NCI-H1930 (cell line): ENCODE results near the gene ARHGAP23.
"Not testable (repeated sequence)": the region's sequence is repeated elsewhere in the genome, so short reads cannot be mapped to it uniquely, and the experiment has no call there.

Experiments
- DNase-seq, 2 experiments: peaks; one replicate each; lab custom pipeline; 2025; lab: John Stamatoyannopoulos, UW

The ARHGAP23 gene

DNA sequence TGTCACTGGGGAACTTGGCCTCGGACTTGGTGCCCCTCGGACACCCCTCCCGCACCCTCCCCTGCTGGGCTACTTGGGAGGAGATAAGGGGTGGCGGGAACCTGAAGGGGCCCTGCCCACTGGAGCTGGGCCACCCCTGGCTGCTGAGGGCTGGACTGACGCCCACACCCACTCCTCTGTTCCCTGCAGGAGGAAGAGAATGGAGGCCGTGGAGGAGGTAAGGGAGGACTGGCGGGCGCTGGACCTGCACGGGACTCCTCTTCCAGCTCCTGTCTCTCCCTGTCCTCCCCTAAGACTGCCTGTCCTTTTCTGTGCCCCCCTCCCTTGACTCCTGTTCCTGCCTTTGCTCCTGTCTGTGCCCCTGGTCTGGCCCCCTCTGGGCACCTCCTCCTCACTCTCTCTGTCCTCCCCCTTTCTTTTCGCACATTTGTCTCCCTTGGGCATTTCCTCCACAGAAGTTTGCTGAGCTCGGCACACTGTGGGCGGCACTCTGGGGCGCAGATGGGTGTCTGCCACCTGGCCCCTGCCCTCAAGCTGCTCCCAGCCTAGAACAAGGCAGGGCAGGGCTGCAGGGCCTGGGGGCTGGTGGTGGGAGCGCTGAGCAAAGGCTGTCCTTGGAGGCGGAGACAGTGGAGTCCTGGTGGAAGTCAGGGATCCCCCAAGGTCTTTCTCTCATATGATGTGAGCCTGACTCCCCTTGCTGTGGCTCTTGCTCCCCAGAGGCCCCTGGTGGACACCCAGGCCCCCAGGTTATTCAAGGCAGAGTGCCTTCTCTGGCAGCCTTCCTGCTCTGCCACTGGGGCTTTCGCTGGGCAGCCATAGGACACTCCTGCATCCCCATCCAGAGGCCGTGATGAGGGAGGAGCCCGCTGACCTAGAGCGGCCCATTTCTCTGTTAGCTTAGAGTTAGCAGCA, 32.7 kb downstream of the ARHGAP23 start:
- no peak for DNase-seq

DNA sequence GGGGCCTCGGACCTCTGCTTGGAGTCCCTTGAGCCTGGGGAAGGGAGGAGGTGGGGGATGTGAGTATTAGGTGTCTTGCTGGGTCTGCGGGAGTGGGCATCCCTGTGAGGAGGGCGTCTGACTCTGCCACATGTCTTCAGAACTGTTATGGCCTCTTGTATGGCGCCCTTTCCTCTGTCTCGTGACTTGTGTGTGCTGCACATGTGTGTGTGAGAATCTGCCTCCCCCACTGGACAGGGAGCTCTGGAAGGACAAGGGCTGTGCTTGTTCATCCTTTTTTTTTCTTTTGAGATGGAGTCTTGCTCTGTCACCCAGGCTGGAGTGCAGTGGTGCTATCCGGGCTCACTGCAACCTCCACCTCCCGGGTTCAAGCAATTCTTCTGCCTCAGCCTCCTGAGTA, 33.4 kb downstream of the ARHGAP23 start:
- no peak for DNase-seq

DNA sequence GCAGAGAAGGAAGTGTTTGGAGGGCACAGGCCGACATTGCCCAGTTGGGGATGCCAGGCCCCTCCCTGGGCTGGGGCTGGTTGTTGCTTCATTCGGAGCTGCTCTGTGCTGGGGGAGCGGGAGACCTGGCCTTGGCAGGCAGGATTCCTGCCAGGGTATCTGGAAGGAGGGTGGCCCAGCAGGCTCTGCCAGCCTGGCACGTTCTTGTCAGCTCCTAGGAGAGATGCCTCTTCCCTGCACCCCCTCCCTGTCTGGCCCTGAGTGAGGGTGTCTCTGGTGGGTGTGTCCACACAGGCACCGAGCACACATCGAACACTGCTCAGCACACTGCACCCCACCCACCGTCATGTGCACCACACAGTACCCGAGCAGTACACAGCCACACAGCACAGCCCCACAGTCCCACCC, 35.2 kb downstream of the ARHGAP23 start:
- no peak for DNase-seq

DNA sequence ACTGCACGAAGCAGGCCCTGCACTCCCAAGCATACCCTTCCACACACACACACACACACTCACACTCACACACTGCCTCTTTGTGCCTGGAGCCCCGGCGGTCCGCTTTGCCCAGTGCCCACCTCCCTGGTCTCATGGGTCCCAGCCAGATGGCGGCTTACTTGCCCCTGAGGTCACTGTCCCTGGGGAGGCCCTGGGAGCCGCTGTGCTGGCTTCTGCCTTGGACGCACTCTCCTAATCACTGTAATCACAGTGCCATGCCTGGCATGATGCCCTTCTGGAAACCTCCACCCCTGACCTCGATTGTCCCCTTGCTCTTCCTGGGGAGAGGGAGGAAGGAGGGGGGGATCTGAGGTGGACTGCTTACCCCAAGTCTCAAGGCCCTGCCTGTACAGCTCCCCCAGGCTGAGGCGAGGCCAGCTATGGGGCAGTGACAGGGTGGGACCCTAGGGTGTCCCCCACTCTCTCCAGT, 36.0 kb downstream of the ARHGAP23 start:
- no peak for DNase-seq

DNA sequence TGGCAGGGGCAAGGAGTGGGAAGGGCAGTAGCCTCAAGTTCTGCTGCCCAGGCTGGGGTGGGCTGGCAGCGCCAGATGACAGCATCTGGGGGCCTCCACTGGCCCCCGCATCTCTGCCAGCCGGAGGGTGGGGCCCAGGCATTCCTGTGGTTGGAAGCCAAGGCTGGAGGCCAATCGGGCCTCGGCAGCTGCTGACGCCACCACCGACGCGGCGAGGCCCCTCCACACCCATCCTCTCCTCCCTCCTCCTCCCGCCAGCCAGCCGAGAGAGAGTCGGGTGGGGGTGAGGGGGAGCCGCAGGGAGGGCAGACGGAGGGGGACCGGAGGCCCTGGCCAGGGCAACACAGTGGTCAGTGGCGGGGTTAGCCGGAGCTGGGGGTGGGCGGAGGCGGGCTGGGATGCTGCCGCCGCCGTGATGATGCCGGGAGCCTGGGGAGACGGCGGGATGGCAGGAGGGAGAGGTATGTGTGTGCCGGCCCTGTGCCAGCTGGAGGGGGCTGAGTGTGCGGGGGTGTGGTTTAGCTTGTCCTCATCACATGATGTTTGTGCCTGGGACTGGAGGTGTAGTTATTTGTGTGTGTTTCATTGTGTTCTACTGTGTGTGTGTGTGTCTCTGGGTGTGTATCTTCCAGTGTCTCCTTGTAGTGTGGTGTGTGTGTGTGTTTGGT, 36.6 kb downstream of the ARHGAP23 start:
- DNase-seq, result no peak

DNA sequence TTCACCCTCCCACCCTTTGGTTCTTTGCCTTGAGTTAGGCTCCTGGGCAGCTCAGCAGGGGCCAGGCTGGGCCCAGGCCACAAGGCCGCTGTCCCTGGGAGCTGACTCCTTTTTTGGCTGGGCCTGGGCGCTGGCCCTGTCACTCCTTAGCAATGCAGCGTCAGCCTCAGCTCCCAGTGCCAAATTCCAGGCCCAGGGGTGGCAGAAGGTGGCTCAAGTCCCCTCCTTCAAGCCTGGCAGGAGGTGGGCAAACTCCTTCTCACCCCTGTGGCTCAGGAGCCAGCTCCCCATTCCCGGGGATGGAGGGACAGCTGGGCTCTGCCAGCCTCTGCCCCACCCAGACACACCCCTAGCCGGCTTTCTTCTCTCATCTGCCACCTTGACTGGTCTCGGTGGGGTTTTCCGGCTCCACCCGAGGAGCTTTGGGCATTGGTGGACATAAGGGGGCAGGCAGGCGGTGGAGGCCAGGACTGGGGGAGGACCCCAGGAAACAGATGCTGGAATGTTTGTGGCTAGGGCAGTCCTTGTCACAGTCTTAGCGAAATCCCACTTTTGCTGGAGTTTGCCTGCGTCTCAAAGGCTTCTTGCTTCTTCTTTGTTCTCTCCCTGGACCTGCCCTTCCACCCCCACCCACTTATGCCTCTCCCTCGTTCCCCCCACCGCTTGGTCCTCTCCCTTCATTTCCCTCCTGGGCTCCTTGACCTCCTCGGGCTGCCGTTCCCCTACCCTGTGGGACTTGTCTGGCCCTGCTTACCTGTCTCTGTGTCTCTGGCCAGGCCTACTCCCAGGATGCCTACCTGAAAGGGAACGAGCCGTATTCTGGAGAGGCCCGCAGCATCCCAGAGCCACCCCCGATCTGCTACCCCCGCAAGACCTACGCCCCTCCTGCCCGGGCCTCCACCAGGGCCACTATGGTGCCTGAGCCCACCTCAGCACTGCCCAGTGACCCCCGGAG, 37.4 kb downstream of the ARHGAP23 start:
- no peak for DNase-seq

DNA sequence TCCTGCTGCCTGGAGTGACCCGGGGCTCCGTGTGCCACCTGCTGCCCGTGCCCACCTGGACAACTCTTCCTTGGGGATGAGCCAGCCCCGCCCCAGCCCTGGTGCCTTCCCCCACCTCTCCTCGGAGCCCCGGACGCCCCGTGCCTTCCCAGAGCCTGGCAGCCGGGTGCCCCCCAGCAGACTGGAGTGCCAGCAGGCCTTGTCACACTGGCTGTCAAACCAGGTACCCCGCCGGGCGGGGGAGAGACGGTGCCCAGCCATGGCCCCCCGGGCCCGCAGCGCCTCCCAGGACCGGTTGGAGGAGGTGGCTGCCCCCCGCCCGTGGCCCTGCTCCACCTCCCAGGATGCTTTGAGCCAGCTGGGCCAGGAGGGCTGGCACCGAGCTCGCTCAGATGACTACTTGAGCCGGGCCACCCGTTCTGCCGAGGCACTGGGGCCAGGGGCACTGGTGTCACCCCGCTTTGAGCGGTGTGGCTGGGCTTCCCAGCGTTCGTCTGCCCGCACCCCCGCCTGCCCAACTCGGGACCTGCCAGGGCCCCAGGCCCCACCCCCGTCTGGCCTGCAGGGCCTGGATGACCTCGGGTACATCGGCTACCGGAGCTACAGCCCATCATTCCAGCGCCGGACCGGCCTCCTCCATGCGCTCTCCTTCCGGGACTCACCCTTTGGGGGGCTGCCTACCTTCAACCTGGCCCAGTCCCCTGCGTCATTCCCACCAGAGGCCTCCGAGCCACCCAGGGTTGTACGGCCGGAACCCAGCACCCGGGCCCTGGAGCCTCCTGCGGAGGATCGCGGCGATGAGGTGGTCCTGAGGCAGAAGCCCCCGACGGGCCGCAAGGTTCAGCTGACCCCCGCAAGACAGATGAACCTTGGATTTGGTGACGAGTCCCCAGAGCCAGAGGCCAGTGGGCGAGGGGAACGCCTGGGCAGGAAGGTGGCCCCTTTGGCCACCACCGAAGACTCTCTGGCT, 38.4 kb downstream of the ARHGAP23 start:
- DNase-seq, result no peak

DNA sequence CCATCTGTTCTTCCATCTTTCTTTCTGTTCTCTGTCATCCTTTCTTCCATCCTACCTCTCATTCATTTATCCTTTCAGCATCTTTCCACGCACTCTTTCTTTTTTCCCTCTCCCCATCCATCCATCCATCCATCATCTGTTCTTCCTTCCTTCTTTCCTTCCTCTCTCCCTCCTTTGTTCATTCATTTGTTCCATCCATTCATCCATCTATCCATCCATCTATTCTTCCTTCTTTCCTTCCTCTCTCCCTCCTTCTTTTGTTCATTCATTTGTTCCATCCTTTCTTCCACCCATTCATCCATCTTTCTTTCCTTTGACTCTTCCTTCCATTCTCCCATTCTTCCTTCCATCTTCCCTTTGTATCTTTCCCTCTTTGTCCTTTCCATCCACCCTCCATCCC, 39.2 kb downstream of the ARHGAP23 start:
- no peak for DNase-seq

DNA sequence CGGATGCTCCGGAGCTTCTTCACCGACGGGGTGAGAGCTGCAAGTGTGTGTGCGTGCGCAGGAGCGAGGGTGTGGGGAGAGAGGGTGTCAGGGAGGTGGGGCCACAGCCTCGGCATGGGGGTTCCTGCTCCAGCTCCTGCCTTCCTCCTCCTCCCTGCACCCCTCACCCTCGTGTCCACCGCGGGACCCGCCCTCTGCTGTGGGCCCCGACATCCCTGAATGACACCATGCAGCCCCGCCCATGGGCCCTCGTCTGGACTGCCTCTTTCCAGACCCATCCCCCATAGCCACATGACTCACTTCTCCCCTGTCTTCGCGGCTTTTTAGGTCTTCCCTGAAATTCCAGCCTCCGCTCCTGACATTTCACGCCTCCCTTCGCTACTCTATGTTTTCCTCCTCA, 41.6 kb downstream of the ARHGAP23 start:
- DNase-seq, result no peak

DNA sequence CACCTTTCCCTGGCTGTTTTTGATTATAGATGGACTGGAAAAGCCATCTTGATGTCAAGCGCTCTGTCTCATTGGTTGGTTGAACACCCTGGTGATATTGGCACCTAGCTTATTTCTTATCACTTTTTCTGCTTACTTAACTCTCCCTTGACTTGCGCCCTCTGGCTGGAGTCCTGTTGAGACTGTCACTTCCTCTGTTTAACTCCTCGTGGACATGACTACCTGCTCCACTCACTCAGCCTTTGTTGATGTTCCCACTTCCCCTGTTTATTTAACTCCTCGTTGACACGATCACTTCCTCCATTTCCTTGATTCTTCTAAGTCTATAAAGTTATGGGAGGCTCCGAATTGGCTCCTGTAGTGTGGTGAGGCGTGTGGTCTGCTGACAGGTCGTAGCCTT, 43.0 kb downstream of the ARHGAP23 start:
- DNase-seq, result not testable (repeated sequence)

DNA sequence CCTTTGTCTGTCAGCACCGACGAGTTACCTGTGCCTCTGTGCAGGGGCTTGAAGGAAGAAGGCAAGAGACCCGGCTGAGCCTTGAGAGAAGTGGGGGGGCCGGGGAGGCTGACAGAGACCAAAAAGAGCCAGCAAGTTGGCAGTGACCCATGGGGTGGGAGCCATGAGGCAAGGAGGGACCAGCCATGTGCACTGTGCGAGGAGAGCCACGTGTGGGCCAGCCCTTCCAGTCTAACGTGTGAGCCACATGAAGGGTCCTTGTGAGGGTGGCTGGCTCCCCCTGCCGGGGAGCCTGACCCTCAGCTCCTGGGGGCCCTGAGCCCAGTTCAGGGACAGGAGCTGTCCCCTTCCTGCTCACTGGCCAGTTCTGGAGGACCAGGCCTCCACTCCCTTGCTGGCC, 46.4 kb downstream of the ARHGAP23 start:
- DNase-seq, result not testable (repeated sequence)

DNA sequence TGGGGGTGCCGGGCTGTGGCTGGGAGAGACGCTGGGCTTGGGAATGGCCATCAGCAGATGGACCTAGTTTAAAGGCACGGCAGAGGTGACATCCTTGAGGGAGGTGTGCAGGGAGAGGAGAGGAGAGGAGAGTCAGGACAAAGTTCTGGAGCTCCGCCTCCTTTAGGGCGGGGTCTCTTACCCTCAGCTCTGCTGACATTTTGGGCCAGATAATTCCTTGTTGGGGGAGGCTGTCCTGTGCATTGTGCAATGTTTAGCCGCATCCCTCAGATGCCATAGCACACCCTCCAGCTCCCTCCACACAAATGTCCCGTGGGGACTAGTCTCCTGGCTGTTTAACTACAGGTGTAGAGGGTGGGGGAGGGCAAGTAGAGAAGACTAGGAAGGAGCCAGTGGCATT, 48.3 kb downstream of the ARHGAP23 start:
- DNase-seq, result no peak

DNA sequence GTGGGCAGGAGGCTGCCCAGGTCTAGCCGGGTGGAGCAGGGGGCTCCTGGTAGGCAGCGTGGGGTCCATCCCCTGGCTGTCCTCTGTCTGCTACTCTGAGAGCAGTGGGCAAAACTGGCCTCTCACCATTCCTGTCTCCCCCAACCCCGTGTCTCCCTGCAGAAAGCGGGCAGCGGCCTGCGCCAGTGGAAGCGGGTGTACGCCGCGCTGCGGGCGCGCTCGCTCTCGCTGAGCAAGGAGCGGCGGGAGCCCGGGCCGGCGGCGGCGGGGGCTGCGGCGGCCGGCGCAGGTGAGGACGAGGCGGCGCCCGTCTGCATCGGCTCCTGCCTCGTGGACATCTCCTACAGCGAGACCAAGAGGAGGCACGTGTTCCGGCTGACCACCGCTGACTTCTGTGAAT, 49.2 kb downstream of the ARHGAP23 start:
- DNase-seq, result not testable (repeated sequence)

DNA sequence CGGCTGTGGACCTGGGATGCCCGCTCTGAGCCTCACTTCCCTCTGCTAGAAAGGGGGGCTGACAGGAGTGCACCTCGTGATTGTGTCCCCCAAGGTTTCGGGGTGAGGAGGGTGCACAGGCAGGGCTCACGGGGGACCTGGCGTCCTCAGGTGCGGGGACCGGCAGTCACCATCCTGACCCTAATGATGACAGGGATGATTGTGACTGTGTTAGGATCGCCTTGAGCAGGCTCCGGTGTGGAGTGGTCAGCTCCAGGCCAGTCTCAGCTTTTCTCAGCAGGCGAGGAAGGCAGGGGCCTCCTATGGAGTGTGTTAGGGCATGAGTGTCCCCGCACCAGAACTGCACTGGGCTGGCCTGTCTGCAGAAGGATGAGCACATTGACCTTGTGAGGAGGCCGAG, 49.7 kb downstream of the ARHGAP23 start:
- not testable (repeated sequence) for DNase-seq

DNA sequence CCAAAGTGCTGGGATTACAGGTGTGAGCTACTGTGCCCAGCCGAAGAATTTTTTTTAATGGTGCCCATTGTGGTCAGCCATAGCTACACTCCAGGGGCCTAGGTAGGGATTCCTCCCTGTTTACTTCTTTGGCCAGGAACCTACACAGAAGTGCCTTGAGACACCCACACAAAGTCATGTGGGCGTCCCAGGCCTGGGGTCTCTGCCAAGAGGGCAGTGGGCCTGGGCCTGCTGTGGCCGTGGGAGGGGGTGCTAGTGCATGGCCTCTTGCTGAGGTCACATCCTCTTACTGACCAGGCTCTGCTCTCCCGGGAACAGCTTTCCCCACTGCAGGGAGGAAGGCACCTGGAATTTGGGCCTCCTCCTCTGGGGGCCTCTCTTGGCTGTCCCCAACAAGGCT, 50.4 kb downstream of the ARHGAP23 start:
- not testable (repeated sequence) for DNase-seq

DNA sequence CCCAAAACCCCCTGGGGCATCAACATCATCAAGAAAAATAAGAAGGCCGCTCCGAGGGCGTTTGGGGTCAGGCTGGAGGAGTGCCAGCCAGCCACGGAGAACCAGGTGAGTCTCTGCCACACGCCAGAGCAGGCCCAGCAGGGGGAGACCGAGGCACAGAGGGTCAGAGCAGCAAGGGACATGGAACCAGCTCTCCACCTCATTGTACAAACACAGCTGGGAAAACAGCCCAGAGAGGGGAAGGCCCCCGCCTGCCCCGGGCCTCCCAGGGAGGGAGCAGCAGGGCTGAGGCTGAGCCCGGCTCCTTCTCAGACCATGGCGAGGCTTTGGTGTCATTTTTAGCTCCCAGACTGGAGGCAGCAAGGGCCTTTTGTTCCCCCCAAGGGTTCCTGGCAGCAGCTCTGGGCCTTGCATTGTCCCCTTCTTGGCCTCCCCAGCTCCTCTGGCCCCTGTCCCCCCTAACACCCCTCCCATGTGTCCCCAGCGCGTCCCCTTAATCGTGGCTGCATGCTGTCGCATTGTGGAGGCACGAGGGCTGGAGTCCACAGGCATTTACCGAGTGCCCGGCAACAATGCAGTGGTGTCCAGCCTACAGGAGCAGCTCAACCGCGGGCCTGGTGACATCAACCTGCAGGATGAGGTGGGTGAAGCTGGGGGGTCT, 53.9 kb downstream of the ARHGAP23 start:
- not testable (repeated sequence) for DNase-seq

DNA sequence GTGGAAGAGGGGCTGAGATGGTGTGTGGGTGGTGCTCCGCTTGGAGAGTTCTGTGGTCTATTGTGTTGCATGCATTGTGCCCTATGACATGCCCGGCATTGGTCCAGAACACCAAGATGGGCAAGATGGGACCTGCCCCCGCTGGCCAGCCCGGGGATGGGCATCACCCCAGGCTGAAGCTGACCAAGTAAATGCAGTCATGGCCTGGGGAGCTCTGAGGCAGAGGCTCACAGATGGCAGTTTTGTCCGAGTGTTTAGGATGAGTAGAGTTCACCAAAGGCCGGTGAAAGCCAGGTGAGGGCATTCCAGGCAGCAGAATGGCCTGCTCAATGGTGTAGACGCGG, 54.4 kb downstream of the ARHGAP23 start:
- DNase-seq, result not testable (repeated sequence)

DNA sequence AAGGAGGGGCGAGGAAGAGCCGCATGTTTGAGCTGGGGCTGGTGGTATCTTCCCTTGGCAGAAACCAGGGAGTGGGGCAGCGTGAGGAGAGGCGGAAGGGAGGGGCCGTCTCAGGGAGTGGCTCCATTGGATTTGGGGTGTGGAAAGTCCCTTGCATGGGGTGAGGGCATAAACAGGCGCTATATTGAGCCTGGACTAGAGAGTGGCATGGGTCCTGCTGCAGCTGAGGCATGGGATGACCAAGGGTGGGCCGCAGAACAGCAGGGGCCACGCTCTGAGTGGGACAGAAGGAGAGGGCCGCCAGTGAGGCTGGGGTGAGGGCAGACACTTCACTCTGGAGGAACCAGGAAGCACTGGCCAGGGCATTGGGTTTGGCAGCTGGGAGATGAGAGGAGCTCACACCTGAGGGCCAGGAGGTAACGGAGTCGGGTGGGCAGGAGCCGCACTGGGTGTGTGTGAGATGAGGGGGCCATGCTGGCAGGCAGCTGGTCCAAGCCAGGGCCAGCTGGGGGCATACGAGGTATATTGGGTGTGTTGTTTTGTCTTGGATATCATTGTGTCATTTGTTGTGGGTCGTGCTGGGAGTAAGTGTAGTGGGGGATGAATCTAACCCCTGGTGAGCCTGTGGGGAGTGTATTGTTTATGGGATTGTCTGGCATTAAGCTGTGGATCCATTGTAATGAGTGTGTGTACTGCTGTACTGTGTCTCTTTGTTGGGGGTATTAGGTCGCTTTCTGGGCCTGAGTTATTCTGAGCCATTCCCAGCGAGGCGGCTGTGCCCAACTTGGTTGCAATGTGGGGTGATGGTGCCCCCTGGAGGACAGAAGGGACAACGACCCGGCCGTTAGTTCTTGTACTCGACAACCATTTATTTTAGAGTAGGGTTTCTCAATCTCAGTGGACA, 56.2 kb downstream of the ARHGAP23 start:
- DNase-seq, result peak; percentile 31 to 33

DNA sequence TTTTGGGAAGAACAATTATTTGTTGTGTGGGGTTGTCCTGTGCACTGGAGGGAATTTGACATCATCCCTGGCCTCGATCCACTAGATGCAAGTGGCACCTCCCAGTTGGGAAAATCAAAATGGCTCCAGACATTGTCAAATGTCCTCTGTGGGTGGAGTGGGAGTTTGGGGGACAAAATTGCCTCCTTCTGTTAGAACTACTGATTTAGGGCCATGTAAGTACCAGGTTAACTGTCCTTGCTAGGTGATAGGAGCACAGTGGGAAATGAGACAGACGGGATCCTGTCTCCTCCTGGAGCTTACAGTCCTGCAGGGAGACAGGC, 56.8 kb downstream of the ARHGAP23 start:
- no peak for DNase-seq
